Activated CD4-positive, alpha-beta T cell treated with anti-CD3 and anti-CD28 coated beads for 1 hour (primary cell): ENCODE measurements around the gene RPL29.

ENCODE experiments used
- DNase-seq: peaks from one replicate; pipeline ENCODE4 v3.0.0-alpha.2; 2020

Gene RPL29

DNA sequence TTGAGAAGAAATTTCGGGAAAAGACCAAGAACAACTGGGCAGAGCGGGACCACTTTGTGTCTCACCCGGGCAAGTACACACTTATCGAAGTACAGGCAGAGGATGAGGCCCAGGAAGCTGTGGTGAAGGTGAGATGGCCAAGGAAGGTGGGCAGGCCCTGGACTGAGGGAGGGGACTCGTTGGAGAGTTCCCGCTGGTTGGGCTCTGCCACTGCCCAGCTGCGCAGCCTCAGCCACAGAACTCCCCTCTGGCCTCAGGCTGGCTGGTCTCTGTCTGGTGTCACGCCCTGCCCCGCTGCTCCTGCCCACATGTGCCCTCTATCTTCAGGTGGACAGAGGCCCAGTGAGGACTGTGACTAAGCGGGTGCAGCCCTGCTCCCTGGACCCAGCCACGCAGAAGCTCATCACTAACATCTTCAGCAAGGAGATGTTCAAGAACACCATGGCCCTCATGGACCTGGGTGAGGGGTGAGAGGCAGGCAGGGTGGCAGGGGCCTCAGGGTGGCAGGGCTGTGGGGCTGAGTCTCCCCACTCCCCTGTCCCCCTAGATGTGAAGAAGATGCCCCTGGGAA is 51.2 kb downstream of the RPL29 start:
- DNase-seq, result no peak
